Activated T-helper 9 cell treated with anti-CD3 and anti-CD28 coated beads, Interleukin-2, amount 50 U/mL, for 16 hours (primary cell): ENCODE results near the gene NFAT5.

Experiments
- DNase-seq: peaks from one replicate; pipeline ENCODE4 v3.0.0-alpha.2; 2020; ENCODE audit warnings: low read depth

NFAT5 gene

DNA sequence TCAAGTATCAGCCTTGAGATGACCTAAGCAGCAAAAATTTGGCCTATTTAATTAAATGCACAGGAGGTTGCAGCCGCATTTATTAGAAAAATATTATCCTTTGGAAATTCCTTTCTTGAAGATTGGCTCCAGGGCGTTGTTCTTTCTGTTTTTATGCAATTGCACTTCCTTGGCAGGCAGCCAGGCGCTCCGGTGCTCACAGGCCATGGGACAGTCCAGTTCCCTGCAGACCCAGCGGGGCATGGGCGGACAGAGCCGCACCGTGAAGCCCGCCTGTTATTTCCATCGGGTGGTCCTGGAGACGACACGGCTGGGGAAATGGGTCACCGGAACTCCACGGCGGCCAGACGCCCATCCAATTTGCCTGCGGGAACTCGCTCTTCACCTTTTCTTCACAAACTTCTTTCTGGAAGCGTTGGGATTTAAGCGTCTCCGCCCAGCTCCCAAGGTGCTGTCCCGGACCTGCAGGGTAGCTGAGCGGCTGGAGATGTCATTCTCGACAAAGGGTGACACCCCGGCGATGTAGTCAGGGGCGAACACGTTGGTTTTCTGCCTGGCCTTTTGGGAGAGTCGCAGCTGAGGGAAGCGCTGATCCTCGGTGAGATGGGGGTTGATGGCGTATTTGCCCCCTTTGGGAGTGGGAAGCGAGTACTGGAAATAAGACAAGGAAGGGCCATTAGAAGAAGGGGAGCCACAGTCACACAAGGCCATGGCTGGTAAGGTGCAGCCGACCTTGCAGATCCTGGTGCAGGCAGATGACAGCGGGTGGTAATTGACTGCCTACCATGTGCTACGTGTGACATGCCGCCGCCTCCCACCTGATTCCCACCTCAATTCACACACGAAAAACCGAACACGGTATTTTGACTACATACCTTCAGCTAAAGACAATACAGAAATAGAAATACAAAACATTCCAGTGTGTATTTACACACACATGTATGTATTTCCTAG is 176.5 kb downstream of the NFAT5 start:
- DNase-seq, result no peak

DNA sequence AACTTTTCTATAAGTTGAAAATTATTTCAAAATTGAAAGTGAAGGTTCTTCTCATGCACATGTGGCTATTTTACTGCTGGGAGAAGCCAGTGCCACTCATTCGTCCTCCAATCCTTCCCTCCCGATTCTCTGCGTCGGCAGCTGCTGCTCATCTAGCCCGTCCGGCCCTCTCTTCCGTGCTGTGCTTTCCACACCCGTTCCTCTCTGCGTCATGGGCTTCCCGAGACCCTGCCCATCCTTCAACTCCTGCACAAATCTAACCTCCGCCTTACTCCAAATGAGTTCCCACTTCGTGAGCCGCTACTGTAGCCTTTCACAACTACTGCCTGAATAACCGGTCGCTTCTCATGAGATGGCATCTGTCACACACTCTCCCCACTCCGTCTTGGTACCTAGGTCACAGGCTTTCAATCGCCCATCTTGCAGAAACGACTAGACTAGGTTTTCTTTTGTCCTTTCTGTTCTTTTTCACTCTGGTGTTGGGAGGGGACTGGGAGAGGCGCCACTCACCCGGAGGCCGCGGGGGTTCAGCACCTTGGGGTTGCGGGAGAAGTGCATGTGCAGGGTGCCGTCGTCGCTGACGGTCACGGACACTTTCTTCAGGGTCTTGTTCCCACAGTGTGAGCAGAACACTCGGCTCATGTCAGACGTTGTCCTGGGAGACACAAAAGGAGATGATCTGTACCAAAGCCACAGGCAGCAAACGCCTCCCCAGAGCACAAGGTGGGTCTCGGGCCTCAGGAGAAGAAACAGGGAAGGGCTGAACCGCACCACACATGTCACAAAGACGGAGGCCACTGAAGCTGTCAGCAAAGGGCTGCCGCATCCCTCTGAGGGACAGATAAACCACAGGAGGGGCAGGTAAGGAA is 178.8 kb downstream of the NFAT5 start:
- DNase-seq, result no peak

GRCh38 chr16:69745232-69745612 is 179.5 kb downstream of the NFAT5 start:
- DNase-seq, result no peak

DNA sequence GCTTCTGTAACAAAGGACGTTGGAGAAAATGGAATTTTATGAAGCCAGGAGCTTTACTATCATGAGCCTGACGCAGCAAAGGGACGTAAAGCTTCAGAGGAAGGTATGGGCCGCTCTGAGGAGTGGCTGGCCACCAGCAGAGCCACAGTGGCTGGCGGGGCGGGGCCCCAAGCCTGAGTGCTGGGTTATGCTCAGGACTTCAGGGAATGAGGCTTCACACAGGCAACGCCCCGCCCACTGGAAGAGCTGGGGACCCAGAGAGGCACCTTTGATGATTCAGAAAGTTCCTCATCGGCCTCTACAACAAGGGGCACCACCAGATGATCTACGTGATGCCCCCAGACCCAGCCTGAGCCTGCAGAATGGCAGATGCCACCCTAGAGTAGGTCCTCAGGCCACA is 180.2 kb downstream of the NFAT5 start:
- no peak for DNase-seq

GRCh38 chr16:69747115-69747514 is 181.3 kb downstream of the NFAT5 start:
- DNase-seq, result no peak

GRCh38 chr16:69748694-69749345 is 183.1 kb downstream of the NFAT5 start:
- no peak for DNase-seq

DNA sequence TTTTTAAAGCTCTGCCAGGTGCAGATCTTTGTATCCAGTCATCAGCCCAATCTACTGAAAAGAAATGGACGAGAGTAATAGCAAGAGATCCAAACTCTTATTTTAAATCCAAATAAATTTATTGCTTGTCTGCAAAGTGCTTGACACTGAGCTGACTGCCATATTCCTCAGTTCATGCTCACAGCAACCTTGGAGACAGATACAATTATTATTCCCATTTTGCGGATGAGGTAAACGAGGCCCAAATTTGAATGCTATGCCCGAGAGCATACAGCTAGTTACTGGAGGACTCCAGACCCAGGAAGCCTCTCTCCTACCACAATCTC is 188.3 kb downstream of the NFAT5 start:
- no peak for DNase-seq
